GM19025 (cell line): Measurements from ENCODE around the gene IBTK.
"Not testable (repeated sequence)": the region's sequence is repeated elsewhere in the genome, so short reads cannot be mapped to it uniquely, and the experiment has no call there.

Experiments
- ATAC-seq: cut with Tn5 transposase; IDR thresholded peaks from one replicate; pipeline ENCODE4 v1.9.1; 2021; ENCODE audit warnings: mild to moderate bottlenecking, low read depth, moderate library complexity; ENCODE audit not compliant: unreplicated experiment

Gene IBTK

GRCh38 chr6:82179415-82179814 lies 68.1 kb downstream of the IBTK start:
- no peak for ATAC-seq

DNA sequence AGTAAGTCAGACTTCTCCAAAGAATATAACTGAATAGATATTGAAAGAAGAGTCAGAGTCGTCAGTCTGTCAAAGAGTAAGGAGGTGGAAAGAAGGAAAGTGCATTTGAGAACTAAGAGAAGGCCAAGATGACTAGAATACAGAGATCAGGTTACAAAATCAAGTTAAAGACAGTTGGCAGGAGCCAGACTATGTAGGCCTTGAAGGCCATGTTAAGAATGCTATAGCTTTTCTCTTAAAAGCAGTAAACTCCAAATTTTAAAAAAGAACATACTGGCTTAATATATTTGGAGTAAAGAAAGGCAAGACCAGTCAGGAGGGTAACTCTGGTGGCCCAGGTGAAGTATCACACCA lies 68.8 kb downstream of the IBTK start:
- no peak for ATAC-seq

GRCh38 chr6:82178077-82178758 lies 69.3 kb downstream of the IBTK start:
- ATAC-seq, result no peak

GRCh38 chr6:82176616-82177015 lies 70.9 kb downstream of the IBTK start:
- ATAC-seq, result no peak

DNA sequence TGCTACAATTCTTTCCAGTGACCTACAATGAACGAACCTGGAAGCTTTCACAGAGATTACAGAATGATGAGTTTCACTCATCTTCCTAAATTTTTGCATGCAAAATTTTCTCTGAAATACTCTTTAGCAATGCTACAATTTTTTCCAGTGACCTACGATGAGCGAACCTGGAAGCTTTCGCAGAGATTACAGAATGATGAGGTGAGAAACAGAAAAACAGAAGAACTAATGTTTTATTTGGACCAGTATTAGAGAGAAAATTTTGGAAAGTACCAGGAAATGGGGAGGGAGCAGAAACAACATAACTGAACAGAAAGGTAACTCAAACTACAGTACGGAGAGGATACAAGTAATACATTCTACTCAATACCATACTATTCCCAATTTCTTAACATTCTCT lies 75.0 kb downstream of the IBTK start:
- no peak for ATAC-seq

- no peak for ATAC-seq
Measured at GRCh38 chr6:82169138-82169876, 78.2 kb downstream of the IBTK start.

- no peak for ATAC-seq
Measured at GRCh38 chr6:82166493-82166892, 81.1 kb downstream of the IBTK start.

DNA sequence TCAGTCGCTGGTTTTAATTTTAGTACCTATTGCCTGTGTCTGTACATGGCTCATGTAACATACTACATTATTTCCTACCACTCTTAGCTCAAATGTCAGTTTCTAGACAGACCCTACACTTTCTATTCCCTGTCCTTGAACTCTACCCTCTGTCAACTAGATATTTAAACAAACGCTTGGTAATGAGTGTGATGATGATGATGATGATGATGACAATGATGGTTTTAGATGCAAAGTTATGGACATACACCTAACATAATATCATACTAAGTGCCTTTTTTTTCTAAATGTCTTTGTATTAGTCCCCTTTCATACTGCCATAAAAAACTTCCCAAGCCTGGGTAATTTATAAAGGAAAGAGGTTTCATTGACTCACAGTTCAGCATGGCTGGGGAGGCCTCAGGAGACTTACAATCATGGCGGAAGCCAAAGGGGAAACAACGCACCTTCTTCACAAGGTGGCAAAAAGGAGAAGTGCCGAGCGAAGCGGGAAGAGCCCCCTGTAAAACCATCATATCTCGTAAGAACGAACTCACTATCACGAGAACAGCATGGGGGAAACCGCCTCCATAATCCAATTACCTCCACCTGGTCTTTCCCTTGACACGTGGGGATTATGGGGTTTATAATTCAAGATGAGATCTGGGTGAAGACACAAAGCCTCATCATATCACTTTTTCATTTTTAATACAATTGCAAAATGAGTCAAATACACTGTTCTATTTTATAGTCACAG lies 87.1 kb downstream of the IBTK start:
- no peak for ATAC-seq

GRCh38 chr6:82152786-82153185 lies 94.8 kb downstream of the IBTK start:
- not testable (repeated sequence) for ATAC-seq

- ATAC-seq, result not testable (repeated sequence)
Measured at GRCh38 chr6:82151147-82151546, 96.4 kb downstream of the IBTK start.

DNA sequence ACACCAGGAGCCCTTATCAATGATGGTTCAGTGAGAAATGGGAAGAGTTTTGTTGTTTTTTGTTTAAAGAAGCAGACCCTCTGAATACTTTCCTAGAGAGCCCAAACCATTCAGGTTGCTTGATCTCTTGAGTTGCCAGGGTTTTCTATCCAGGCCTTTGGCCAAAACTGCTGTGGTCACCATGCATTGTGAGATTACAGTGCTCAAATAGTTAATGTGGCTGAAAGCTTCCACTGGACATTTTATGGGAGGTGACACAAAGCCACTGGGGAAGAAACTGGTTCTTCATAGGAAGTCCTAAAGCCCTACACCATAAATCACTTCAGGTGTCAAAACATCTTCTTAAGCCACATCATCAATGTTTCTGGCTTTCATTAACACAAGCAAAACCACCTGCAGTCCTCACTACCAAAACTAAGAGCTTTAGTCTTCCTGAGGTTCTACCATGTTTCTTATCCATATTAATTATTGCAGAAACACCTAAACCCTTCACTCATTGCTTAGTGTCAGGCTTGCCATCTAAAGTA lies 101.6 kb downstream of the IBTK start:
- no peak for ATAC-seq

- no peak for ATAC-seq
Measured at GRCh38 chr6:82144852-82145340, 102.6 kb downstream of the IBTK start.

DNA sequence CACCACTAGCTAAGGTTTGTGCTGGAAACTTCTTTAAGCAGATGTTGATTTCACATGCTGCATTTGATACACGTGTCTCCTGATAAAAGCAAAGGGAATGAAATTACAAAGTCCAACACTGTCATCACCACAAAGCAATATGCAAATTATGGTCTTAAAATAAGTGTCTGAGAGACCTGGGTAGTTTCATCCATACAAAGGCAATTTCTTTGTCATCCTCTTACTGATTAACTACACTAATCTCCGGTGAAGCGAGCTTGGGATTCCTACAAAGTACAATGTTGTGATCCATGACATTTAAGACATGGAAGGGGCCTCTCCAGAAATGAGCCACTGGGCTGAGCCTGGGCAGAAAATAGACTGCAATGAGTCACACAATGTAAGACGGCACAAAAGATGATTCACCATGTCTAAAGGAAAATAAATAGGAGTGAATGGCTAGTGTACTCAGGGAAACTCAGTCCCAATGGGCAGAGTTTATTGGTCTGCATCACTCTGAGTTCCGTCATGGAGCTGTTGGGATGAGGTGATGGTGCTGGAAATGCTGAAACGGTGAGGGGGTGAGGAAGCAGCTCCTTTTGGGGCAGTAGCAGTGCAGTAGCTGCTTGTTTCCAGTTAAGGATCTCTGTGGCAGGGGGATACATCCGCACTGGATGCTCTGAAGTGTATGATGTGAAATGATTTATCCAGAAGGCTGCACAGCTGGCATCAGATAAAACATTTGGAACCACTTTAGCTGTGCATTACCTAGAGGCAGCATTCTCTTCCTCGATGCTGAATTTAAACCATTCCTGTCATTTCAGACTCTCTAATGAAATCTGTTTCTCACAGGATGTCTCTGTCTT lies 103.3 kb downstream of the IBTK start:
- peak; percentile 90 for ATAC-seq

- ATAC-seq, result no peak
Measured at GRCh38 chr6:82143041-82143481, 104.5 kb downstream of the IBTK start.

GRCh38 chr6:82142524-82142923 lies 105.0 kb downstream of the IBTK start:
- no peak for ATAC-seq

GRCh38 chr6:82138075-82138791 lies 109.3 kb downstream of the IBTK start:
- no peak for ATAC-seq

GRCh38 chr6:82131441-82131840 lies 116.1 kb downstream of the IBTK start:
- no peak for ATAC-seq

GRCh38 chr6:82129797-82130196 lies 117.7 kb downstream of the IBTK start:
- no peak for ATAC-seq

DNA sequence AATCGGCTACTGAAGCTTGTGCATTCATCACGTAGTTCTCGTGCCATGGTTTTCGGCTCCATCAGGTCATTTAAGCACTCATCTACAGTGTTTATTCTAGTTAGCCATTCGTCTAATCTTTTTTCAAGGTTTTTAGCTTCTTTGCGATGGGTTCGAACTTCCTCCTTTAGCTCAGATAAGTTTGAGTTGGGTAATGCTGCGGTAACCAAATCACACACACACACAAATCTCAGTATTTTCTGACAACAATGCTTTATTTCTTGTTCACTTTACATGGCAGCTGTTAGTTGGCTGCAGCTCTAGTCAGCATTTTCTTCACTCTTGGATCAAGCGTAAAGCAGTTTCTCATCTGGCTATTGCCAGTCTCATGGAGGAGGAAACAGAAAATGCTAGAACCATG lies 118.6 kb downstream of the IBTK start:
- ATAC-seq, result not testable (repeated sequence)

DNA sequence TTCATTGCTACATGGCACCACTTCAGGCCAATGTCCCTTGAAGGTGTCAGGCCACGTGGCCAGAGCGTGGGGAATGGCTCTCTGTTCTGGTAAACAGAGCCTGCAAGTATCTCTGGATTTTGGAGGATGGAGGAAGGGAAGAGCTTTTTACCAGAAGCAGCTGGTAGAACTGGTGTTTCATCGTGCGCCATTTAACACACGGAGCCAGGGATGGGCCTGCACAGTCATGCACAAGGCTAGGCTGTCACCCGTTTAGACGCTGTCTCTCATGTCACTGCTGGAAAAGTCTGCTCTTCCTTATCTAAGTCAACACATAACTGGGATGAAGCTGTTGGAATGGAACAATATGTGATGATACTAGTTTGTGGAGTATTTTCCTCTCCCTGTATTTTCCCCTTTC lies 123.9 kb downstream of the IBTK start:
- ATAC-seq, result no peak
